Parathyroid adenoma (tissue), 2 donors: ENCODE results near the gene UBB.

Source experiments
- H2AFZ ChIP-seq: fragments of 300-600 bp; sonication (generic); one replicate; pipeline ENCODE4 v1.7.0; 2017; ENCODE audit warnings: antibody characterized with exemption, mild to moderate bottlenecking
- H3K27ac ChIP-seq: fragments of 300-600 bp; sonication (generic); one replicate; pipeline ENCODE4 v1.7.0; 2017
- H3K27me3 ChIP-seq: fragments of 300-600 bp; sonication (generic); one replicate; pipeline ENCODE4 v1.7.0; 2017; ENCODE audit warnings: low read length; ENCODE audit not compliant: control insufficient read depth, insufficient read depth
- H3K36me3 ChIP-seq: fragments of 300-600 bp; sonication (generic); one replicate; pipeline ENCODE4 v1.7.0; 2017; ENCODE audit warnings: low read length; ENCODE audit not compliant: control insufficient read depth, insufficient read depth
- H3K4me1 ChIP-seq: fragments of 300-600 bp; sonication (generic); one replicate; pipeline ENCODE4 v1.7.0; 2017; ENCODE audit warnings: control low read depth
- H3K4me2 ChIP-seq: fragments of 300-600 bp; sonication (generic); one replicate; pipeline ENCODE4 v1.7.0; 2017; ENCODE audit warnings: low read length
- H3K4me3 ChIP-seq: fragments of 300-600 bp; sonication (generic); one replicate; pipeline ENCODE4 v1.7.0; 2017; ENCODE audit warnings: low read depth, low read length
- H3K79me2 ChIP-seq: fragments of 300-600 bp; sonication (generic); one replicate; pipeline ENCODE4 v1.7.0; 2017; ENCODE audit warnings: control low read depth
- H3K9ac ChIP-seq: fragments of 300-600 bp; sonication (generic); one replicate; pipeline ENCODE4 v1.7.0; 2017; ENCODE audit warnings: mild to moderate bottlenecking
- H3K9me3 ChIP-seq: fragments of 300-600 bp; sonication (generic); one replicate; pipeline ENCODE4 v1.7.0; 2017; ENCODE audit warnings: low read length; ENCODE audit not compliant: control insufficient read depth
- TF ChIP-seq, protein P1 (sequence below): fragments of 300-600 bp; sonication (generic); IDR thresholded peaks from one replicate; pipeline ENCODE4 v1.7.0; 2017; ENCODE audit warnings: antibody characterized with exemption, mild to moderate bottlenecking
- donor health status: primary hyperparathyroidism.

UBB gene

DNA sequence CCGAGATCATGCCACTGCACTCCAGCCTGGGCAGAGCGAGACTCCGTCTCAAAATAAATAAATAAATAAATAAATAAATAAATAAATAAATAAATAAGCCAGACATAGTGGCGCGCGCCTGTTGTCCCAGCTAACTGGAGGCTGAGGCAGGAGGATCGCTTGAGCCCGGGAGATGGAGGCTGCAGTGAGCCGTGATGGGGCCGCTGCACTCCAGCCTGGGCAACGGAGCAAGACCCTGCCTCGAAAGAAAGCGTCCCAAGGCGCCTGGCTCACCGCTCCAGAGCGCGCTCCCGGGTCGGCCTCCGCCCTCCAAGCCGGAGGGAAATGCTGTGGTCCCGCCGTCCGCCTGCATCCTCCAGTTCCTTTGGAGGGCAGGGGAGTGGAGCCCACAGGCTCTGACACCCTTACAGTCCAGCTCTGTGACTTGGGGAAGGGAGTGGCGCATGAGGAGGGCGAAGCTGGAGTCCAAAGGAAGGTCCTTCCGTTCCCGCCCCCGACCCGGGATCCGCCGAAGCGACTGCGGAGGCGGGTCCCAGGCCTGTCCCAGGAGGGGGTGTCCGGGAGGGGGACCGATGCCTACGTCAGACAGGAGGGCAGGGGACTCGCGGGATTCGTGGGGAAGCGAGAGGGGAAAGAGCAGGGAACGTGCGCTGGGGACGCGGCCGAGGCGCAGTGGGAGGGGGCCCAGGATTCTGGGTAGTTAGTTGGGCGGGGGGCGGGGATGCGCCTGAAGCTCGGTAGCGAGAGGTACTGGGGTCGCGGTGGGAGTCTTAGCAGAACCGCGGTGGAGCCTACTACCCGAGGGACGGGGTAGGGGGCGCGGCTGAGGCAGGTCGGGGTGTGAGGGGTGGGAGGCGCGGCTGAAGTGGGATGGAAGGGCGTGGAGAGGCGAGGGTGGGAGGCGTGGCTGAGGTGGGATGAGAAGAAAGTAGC lies 26.1 kb downstream of the UBB start:
- H3K79me2 ChIP-seq: no peaks in the 10 kb centered on the region
- peak overlapping the region; percentile 54 for H3K4me3 ChIP-seq
- H3K27ac ChIP-seq: peak overlapping the region; percentile 88
- no peaks in the 10 kb centered on the region for H3K4me1 ChIP-seq
- TF ChIP-seq, protein P1, sequence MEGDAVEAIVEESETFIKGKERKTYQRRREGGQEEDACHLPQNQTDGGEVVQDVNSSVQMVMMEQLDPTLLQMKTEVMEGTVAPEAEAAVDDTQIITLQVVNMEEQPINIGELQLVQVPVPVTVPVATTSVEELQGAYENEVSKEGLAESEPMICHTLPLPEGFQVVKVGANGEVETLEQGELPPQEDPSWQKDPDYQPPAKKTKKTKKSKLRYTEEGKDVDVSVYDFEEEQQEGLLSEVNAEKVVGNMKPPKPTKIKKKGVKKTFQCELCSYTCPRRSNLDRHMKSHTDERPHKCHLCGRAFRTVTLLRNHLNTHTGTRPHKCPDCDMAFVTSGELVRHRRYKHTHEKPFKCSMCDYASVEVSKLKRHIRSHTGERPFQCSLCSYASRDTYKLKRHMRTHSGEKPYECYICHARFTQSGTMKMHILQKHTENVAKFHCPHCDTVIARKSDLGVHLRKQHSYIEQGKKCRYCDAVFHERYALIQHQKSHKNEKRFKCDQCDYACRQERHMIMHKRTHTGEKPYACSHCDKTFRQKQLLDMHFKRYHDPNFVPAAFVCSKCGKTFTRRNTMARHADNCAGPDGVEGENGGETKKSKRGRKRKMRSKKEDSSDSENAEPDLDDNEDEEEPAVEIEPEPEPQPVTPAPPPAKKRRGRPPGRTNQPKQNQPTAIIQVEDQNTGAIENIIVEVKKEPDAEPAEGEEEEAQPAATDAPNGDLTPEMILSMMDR: no peak
- no peaks in the 10 kb centered on the region for H3K9me3 ChIP-seq
- H3K27me3 ChIP-seq: no peaks in the 10 kb centered on the region
- H3K9ac ChIP-seq: peak overlapping the region; percentile 35
- no peaks in the 10 kb centered on the region for H3K36me3 ChIP-seq
- peak overlapping the region; percentile 74 for H3K4me2 ChIP-seq
- H2AFZ ChIP-seq: peak overlapping the region; percentile 99

DNA sequence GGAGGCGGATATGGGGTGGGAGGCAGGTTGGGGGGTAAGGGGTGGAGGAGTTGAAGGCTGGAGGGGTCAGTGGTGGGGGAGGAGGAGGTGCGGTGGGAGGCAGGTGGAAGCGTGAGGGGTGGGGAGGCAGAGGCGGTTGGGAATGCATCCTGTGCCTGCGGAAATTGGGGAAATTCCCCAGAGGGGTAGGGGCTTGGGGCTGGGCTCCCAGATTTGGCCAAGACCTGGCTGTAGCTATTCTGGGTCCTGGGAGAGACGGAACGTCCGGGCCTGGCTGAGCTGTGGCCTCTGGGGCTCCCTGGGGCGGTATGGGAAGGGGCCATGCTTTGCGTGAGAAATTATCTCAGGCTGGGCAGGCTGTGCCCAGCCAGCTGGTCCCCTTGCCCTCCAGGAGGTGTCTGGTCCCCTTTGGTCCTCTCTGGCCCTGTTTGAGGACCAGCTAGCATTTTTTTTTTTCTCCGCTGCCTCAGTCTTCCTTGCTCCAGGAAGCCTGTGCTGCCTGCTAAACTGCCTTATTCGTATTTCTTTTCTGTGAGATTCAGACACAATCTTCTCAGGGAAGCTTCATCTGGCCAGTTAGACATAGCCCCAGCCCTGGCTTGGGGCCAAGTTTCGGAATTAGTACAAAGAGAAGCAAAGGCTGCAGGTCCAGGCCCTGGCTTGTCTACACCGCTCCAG lies 27.2 kb downstream of the UBB start:
- no peak overlapping the region for H3K9ac ChIP-seq
- H3K4me3 ChIP-seq: peak overlapping the region; percentile 22
- H3K27me3 ChIP-seq: no peaks in the 10 kb centered on the region
- H3K79me2 ChIP-seq: no peaks in the 10 kb centered on the region
- peak overlapping the region; percentile 77 for H3K27ac ChIP-seq
- TF ChIP-seq, protein P1: no peak
- no peaks in the 10 kb centered on the region for H3K36me3 ChIP-seq
- no peaks in the 10 kb centered on the region for H3K9me3 ChIP-seq
- peak overlapping the region; percentile 73 for H2AFZ ChIP-seq
- no peaks in the 10 kb centered on the region for H3K4me1 ChIP-seq
- peak overlapping the region; percentile 17 for H3K4me2 ChIP-seq

DNA sequence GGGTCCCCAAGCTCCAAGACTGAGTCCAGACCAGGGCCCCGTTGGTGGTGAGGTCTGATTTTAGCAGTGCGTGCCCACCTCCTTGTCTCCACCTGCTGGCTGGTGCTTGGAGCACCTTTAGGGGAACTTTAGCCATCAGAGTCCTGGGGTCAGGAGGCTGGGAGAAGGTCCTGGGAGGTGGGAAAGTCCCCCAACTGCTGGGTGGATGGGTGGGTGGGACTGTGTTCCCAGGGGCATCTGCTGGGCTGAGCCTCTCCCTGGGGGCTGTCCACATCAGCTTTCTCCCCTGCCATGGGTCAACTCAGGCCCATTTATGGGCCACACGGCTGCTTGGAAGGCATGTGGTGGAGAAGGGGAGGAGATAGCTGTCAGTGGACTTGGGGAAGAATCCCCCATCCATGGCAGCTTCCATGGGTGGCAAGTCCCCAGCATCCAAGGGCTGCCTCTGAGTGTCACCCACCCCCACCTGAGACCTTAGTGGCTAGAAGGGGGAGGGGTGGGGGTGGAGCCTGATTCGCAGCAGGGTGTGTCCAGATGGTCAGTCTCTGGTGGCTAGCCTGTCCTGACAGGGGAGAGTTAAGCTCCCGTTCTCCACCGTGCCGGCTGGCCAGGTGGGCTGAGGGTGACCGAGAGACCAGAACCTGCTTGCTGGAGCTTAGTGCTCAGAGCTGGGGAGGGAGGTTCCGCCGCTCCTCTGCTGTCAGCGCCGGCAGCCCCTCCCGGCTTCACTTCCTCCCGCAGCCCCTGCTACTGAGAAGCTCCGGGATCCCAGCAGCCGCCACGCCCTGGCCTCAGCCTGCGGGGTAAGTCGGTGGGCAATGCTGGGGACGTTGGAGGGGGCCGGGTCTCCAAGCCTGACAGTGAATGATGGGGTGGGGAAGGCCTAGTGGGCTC lies 34.4 kb downstream of the UBB start, which contains the start of gene TRPV2:
Gene TRPV2, plus strand, starts transcription at position 541 of the 894 bp plus-strand sequence. CDS start 2,098 bp downstream, outside the sequence.
- no peaks in the 10 kb centered on the region for H3K27me3 ChIP-seq
- peak within 1 kb of the TSS; percentile 84 for H3K27ac ChIP-seq
- H2AFZ ChIP-seq: peak within 1 kb of the TSS; percentile 89
- peaks cover 13% of the 10 kb centered on the region for H3K79me2 ChIP-seq
- peak within 1 kb of the TSS; percentile 91 for H3K9ac ChIP-seq
- H3K4me1 ChIP-seq: peaks cover 15% of the 10 kb centered on the region
- no peaks in the 10 kb centered on the region for H3K9me3 ChIP-seq
- peak within 1 kb of the TSS; percentile 47 for H3K4me3 ChIP-seq
- H3K4me2 ChIP-seq: peak within 1 kb of the TSS; percentile 65
- TF ChIP-seq, protein P1: peak; percentile 69
- H3K36me3 ChIP-seq: no peaks in the 10 kb centered on the region

DNA sequence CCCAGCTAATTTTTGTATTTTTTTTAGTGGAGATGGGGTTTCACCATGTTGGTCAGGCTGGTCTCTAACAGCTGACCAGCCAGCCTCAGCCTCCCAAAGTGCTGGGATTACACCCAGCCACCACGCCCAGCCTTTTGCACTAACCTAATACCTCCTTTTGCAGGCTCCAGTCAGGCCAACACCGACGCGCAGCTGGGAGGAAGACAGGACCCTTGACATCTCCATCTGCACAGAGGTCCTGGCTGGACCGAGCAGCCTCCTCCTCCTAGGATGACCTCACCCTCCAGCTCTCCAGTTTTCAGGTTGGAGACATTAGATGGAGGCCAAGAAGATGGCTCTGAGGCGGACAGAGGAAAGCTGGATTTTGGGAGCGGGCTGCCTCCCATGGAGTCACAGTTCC lies 36.5 kb downstream of the UBB start:
- Histone ChIP-seq H3K27ac (no peak overlapping the region), H3K4me1 (peaks cover 15% of the 10 kb centered on the region)

More for the DNA sequence above, 36.5 kb downstream of the UBB start:
- no peaks in the 10 kb centered on the region for H3K27me3 ChIP-seq
- no peak overlapping the region for H2AFZ ChIP-seq
- H3K9me3 ChIP-seq: no peaks in the 10 kb centered on the region
- peaks cover 13% of the 10 kb centered on the region for H3K79me2 ChIP-seq
- TF ChIP-seq, protein P1: no peak
- H3K9ac ChIP-seq: no peak overlapping the region
- no peak overlapping the region for H3K4me3 ChIP-seq
- no peak overlapping the region for H3K4me2 ChIP-seq
- no peaks in the 10 kb centered on the region for H3K36me3 ChIP-seq
